Measurements from ENCODE around the gene SMIM14. TPM values are rescaled to one million over a fixed set of nuclear protein-coding genes. Genes with fewer than 3 reads are reported as not detected.
"Not testable (repeated sequence)": the region's sequence is repeated elsewhere in the genome, so short reads cannot be mapped to it uniquely, and the experiment has no call there.

The SMIM14 gene
- total RNA-seq, 1 donor from 2014 or later, result 12.1 TPM

DNA sequence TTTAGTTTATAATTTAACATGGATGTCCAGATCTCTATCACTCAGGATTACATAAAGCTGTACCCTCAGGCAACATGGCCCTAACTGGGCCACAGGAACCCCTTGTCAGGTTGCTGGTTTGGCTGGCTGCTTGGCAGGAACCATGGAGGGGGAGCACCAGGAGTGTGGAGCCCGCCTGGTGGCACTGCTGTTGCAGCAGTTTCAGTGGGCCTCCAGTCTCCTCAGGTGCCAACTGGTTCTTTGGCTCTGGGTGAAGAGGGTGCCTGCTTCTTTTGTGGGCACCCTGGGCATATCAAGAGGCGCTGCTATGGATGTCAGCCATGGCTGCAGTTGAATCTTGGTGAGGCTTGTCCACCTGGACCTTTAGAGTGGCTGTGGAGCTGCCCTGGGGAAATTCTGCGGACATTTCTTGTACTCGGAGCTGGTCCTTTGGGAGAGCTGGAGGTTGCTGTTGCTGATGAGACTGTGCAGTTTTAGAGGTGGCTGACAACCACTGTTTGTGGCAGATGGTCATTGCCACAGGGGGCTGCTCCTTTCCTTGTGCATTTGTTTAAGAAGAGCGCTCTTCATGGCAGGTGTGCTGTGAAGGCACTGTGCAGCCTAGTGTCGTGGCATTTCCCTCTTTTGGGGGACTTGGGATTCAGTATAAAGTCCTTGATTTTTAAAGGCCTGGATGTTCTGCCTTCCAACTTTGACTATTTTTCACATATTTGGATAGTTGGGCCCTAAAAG is 10.3 kb upstream of the SMIM14 start:
- intact Hi-C loops (cut with DNase I), result no loop called here

DNA sequence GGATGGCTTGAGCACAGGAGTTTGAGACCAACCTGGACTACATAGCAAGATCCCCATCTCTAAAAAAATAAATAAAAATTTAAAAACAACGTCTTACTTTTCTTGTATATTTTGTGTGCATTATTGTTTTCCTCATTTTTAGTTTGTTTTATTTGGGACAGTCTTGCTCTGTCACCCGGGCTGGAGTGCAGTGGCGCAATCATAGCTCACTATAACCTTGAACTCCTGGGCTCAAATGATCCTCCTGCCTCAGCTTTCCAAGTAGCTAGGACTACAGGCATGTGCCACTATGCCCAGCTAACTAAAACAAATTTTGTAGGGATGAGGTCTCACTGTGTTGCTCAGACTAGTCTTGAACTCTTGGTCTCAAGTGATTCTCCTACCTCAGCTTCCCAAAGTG is 9.5 kb upstream of the SMIM14 start:
- intact Hi-C loops (cut with DNase I), result no loop called here
- DNase-seq (ENCODE audit: low spot score), result no peak

More for the DNA sequence above, 10.3 kb upstream of the SMIM14 start:
- DNase-seq (ENCODE audit: low spot score), result no peak

DNA sequence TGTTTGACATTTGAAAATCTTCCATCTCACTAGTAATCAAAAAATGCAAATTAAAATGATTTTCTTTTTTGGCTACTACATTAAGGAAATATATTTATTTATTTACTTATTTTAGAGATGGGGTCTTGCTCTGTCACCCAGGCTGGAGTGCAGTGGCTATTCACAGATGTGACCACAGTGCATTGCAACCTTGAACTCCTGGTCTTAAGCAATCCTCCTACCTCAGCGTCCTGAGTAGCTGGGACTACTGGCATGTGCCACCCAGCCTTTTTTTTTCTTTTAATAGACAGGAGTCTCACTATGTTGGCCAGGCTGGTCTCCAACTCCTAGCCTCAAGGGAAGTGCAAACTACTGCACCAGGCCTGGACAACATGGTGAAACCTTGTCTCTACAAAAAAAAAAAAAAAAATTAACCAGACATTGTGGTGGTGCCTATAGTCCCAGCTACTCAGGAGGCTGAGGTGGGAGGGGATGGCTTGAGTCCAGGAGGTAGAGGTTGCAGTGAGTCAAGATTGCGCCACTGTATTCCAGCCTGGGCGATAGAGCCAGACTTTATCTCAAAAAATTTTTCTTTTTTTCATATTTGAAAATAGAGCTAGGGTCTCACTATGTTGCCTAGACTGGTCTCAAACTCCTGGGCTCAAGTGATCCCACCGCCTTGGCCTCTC is 4.4 kb upstream of the SMIM14 start:
- DNase-seq (ENCODE audit: low spot score), result no peak
- intact Hi-C loops (cut with DNase I), result no loop called here

DNA sequence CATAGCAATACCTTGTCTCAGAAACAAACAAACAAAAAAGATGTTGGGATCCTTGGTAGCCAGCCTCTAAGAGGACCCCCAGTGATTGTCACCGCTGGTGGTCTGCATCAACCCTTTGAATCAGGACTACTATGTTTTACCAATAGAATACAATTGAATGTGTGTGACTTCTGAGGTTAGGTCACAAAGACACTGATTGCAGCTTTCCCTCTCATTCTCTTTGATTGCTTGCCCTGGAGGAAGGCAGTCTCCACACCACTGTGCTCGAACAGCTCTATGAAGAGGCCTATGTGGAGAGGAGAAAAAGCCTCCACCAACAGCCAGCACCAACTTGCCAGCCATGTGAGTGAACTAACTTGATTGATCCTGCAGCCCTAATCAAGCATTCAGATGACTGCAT is 2.8 kb upstream of the SMIM14 start:
- intact Hi-C loops (cut with DNase I), result no loop called here
- no peak for DNase-seq (ENCODE audit: low spot score)

DNA sequence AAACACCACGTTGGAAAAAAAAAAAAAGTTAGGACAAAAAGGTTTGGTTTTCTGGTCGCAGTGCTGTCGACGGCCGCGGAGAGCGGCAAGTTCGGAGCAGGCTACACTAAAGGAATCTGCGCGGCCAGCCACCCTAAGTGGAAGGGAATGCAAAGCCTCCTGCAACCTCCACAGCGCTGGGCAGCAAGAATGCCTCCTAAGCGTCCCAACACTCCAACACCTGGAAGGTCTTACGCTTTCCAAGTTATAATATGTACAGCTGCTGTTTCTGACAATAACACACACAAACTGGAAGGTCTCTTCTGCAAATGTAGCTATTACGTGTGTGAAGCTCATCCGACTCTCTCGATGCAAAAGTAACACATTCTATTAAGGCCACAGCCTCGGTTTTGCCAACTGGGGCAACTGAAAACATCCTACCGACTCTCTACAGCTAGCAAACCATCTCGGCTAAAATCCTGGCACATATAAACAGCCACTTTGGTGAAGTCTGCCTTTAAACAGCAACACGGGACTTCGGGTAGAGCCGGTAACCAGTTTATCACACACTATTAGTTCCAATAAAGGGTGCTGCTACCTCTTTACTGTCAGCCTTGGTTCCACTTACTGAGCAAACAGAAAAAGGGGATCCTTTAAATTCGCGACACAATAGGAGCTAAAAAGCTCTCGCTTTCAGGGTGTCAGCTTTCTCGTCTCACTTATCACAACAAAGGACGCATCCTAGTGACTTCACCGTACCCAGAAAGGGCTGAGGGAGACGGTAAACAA is 895 bp downstream of the SMIM14 start:
- intact Hi-C loops (cut with DNase I), result loop anchor here (2.0 to 10.0 kb wide), 4 partner anchors 180 to 453 kb away; partner anchors contain the start of genes LIAS, N4BP2, PDS5A and RPL9
- no peak for DNase-seq (ENCODE audit: low spot score)

DNA sequence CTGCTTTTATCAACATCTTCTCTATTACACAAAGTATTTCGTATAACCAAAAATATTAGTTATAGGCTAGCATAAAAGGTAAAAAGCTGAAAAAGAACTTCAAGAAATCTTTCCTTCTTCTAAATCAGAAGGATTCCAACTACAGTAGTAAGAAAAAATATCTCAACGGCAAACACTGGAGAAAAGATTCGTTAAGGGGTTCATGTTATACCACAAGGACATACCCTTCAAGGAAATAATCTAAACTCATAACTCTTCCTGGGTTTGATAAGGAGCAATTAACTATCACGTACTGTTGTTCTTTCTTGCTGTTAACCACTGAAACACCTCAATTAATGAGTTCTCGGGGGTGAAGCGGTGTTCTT is 1.5 kb downstream of the SMIM14 start:
- intact Hi-C loops (cut with DNase I), result loop anchor here (5.0 to 10.0 kb wide), 3 partner anchors 180 to 452 kb away; partner anchors contain the start of genes LIAS, N4BP2, RPL9 and WDR19
- DNase-seq (ENCODE audit: low spot score), result no peak

DNA sequence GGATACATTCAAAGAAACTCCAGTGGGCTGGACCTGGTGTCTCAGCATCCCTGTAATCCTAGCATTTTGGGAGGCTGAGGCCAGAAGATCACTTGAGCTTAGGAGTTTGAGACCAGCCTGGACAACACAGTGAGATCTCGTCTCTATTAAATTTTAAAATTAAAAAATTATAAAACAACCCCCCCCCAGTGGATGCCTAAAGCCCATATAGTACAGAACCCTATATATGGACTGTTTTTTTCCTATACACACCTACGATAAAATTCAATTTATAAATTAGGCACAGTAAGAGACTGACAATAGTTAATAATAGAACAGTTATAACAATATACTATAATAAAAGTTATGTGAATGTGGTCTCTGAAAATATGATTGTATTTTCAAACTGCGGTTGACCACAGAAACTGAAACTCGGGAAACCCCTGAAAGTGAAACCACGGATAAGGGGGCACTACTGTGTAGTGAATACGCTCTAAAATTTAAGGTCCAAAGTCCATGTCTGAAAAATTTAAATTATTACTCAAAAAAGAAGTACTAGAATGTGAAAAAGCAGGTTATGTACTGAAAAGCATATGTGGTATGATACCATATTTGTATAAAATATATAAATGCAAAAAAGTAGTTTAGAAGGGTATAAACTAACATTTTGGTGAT is 2.0 kb downstream of the SMIM14 start:
- intact Hi-C loops (cut with DNase I), result loop anchor here (5.0 to 10.0 kb wide), 3 partner anchors 179 to 452 kb away; partner anchors contain the start of genes LIAS, N4BP2, RPL9 and WDR19
- no peak for DNase-seq (ENCODE audit: low spot score)

DNA sequence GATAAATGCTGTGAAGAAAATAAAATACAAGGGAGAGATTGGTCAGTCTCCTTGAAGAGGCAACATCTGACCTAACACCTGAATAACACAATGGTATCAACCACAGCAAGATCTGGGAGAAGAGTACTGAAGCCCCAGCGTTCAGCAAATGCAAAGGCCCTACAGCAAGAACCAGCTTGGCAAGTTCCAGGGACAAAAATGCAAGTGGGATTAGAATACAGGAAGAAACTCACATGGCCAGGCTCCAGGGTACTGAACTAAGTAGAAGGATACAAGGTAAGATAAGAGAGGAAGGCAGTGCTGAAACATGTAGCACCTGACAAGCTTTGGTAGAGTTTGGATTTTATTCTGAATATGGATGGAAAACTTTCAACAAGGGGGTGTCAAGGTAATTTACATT is 3.6 kb downstream of the SMIM14 start:
- no peak for DNase-seq (ENCODE audit: low spot score)
- intact Hi-C loops (cut with DNase I), result loop anchor here (5.0 to 10.0 kb wide), 3 partner anchors 178 to 450 kb away; partner anchors contain the start of genes LIAS, N4BP2, RPL9 and WDR19

DNA sequence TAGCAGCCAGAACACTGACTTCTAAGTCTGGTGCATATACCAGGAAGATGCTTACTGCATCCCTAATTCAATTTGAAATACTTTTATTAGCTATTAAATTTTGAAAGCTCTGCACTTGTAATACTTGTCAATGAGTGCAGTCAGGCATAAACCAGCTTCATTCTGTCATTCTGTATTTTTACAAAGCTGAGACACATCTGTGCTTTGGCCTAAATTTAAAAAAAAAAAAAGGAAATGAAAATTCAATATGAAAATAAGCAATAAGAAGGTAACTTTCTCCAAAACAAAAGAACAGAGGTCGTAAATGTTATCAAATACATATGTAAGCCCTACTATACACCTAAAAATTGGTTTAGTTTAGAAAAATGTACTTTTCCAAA is 7.0 kb downstream of the SMIM14 start:
- intact Hi-C loops (cut with DNase I), result loop anchor here (10.0 kb wide), 1 partner anchor 447 kb away; the partner anchor contains the start of gene WDR19
- no peak for DNase-seq (ENCODE audit: low spot score)

DNA sequence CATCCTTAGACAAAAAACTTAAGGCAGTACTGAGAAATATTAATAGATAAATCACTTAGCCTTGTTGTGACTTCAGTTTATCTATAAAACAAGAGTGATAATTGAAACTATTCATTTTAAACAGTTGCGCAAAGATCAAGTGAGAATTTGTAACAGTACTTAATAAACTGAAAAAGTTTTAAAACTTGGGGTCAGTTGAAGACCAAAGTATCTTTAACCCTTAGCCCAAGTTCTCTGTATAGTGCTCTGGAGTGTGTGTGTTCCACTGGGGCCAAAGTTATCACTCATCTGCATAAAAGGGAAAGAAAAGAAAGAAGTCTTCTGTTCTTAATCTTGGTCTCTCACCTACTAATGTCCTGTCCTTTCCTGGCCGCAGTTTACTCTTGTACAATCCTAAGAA is 11.3 kb downstream of the SMIM14 start:
- intact Hi-C loops (cut with DNase I), result no loop called here
- no peak for DNase-seq (ENCODE audit: low spot score)

DNA sequence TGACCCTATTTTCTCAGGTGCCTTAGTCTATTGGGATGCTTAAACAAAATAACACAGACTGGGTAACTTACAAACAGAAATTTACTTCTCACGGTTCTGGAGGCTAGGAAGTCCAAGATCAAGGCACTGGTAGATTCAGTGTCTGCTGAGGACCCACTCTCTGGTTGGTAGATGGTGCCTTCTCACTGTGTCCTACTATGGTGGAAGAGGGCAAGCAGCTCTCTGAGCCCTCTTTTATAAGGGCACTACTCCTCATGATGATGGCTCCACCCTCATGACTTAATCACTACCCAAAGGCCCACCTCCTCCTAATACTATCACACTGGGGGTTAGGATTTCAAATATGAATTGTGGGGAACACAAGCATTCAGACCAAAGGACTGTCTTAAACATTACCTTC is 11.8 kb downstream of the SMIM14 start:
- intact Hi-C loops (cut with DNase I), result no loop called here
- DNase-seq (ENCODE audit: low spot score), result no peak

DNA sequence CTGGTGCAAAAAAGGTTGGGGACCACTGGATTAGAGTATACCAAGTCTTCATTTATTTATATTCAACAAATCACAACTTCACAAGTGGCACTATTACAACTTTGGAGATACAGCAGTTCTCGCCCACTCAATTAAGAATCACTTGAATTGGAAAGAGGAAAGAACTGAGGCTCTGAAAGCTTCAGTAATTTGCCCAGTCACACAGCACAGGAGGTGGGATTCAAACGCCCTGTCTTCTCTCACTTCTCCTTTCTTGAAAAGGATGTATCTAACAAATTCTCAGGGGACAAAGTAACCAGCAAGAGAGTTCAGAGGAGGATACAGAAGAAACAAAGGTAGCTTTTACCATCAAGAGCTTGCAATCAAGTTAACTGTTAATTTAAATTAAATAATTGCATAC is 12.4 kb downstream of the SMIM14 start:
- DNase-seq (ENCODE audit: low spot score), result no peak
- intact Hi-C loops (cut with DNase I), result no loop called here

DNA sequence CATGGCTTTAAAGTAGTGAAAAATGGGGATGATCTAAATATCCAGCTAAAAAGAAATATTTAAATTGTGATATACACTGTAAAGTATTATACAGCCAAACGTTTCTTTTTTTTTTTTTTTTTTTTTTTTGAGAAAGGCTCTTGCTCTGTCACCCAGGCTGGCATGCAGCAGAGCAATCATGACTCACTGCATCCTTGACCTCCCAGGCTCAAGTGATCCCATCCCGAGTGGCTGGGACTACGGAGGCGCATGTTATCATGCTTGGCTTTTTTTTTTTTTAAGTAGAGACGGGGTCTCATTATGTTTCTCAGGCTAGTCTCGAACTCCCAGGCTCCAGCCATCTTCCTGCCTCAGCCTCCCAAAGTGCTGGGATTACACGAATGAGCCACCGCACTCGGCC is 17.1 kb downstream of the SMIM14 start:
- DNase-seq (ENCODE audit: low spot score), result no peak
- intact Hi-C loops (cut with DNase I), result loop anchor here (5.0 kb wide), 1 partner anchor 94 kb away; the partner anchor contains the start of gene UGDH

DNA sequence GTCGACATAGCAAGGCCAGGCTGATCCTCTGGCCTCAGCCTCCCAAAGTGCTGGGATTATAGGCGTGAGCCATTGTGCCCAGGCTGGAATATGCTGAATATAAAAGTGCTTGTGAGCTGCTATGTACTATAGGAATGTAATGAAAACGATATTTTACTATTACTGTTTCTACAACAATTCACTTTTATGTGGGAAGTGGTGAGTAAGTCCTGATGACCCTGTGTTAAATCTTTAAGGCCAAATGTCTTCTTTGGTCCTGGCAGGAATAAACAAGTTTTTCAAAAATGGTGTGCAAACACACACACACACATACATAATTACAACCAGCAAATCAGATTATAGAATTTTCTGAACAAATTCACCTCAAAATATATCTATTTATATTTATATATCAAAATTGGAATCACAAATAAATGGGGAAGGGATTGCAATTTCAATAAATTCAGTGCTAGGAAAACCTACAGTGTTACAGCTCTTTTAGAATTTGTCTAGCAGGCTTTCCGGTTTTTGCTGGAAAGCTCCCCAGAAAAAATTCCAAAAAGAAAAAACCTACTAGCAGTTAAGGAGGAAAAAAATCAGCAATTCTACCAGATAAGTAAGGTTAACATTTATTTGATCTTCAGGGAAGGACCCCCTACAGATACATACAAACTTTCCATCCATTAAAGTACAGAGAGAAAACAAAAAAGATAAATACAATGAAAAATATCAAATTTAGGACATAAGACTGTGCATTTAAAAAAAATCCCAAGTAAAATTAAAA is 17.9 kb downstream of the SMIM14 start:
- DNase-seq (ENCODE audit: low spot score), result no peak
- intact Hi-C loops (cut with DNase I), result loop anchor here (5.0 kb wide), 1 partner anchor 93 kb away; the partner anchor contains the start of gene UGDH

DNA sequence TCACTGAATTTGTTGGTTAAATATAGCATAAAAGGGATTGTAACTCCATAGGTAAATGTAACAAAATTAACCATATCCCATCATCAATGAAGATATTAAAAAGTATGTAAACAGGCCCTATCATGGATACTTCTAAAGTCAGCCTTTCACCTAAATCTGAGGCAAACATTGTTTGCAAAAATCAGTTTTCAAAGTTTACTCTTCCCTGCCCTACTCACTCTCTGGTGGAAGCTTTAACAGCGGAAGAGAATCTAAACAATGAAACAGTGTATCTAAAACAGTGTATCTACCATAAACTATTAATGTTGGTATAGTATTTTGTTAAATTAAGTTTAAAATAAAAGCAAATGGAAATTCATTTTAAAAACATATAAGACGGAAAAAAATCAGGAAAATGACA is 21.1 kb downstream of the SMIM14 start:
- intact Hi-C loops (cut with DNase I), result no loop called here

DNA sequence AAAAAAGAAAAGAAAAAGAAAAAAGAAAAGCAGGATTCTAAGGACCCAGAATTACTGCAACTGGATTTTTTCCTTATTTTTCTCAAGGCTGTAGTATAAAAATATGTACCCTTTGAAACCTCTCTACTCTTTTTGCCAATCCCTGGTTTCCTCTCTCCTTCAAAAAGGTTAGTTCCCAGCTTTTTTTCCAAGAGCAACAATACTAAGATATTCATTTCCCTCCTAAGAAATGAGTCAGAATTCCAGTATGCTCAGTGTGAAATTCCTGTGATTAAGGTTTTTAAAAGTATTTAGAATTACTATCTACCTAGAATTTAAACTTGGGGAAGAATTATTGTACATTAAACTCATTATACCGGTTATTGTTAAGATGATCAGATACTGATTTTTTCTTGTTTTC is 22.0 kb downstream of the SMIM14 start:
- intact Hi-C loops (cut with DNase I), result no loop called here
- no peak for DNase-seq (ENCODE audit: low spot score)

More for the DNA sequence above, 21.1 kb downstream of the SMIM14 start:
- DNase-seq (ENCODE audit: low spot score), result no peak

DNA sequence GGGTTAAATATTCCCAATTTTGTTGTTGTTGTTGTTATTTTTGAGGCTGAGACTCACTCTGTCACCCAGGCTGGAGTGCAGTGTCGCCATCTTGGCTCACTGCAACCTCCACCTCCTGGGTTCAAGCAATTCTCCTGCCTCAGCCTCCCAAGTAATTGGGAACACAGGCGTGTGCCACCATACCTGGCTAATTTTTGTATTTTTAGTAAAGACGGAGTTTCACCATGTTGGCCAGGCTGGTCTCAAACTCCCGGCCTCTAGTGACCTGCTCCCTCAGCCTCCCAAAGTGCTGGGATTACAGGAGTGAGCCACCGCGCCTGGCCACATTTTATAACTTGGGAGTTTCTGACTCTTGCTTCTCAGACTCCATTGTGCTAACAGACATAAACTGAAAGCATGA is 22.6 kb downstream of the SMIM14 start:
- DNase-seq (ENCODE audit: low spot score); intact Hi-C loops (cut with DNase I): not testable (repeated sequence)

DNA sequence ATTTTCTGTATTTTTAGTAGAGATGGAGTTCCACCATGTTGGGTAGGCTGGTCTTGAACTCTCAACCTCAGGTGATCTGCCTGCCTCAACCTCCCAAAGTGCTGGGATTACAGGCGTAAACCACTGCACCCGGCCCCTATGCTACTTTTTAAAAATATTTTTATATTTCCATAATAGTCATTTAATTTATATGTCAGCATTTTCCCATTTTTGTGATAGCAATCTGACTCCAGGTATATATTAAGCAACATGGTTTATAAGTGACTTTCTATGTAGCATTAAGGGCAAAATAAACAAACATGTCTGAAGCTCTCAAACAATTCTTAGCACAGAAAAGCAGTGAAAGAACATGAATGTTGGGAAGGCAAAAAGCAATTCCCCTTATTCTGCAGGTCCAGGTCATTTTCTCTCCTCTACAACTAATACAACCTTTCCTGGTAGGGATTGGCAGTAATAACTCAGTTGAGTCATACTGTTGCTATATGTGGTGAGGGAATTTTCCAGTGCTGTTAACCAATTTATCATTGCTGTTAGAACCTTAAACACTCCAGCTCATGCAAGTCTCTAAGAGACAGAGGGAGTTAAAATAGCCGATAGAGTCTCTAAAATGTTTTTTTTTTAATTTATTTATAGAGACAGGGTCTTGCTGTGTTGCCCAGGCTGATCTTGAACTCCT is 24.0 kb downstream of the SMIM14 start:
- intact Hi-C loops (cut with DNase I), result no loop called here
- no peak for DNase-seq (ENCODE audit: low spot score)

All from cardiac septum (tissue), 1 donor.